Activated T-helper 17 cell treated with anti-CD3 and anti-CD28 coated beads, Interleukin-2, amount 50 U/mL, for 72 hours (primary cell): ENCODE measurements around the gene CYP2A6. TPM values are rescaled to one million over a fixed set of nuclear protein-coding genes. Genes with fewer than 3 reads are reported as not detected.
A peak's percentile ranks its signal among the peaks of the same experiment; 100 is the strongest.
"Not testable (repeated sequence)": the region's sequence is repeated elsewhere in the genome, so short reads cannot be mapped to it uniquely, and the experiment has no call there.

ENCODE experiments used
- ATAC-seq: fragments of 150-1000 bp; cut with Tn5 transposase; replicated peaks from 2 replicates; pipeline ENCODE4 v1.10.0; 2021; ENCODE audit warnings: mild to moderate bottlenecking, moderate library complexity
- H3K27ac Mint-ChIP-seq: one replicate; pipeline ENCODE4 v1.8.0; 2022; ENCODE audit warnings: mixed read lengths
- H3K27me3 Mint-ChIP-seq: one replicate; pipeline ENCODE4 v1.8.0; 2022; ENCODE audit warnings: mixed read lengths
- H3K36me3 Mint-ChIP-seq: one replicate; pipeline ENCODE4 v1.8.0; 2022; ENCODE audit warnings: low read depth, mild to moderate bottlenecking, mixed read lengths
- H3K4me1 Mint-ChIP-seq: one replicate; pipeline ENCODE4 v1.8.0; 2022; ENCODE audit warnings: mixed read lengths
- H3K4me3 Mint-ChIP-seq: one replicate; pipeline ENCODE4 v1.8.0; 2022; ENCODE audit warnings: mild to moderate bottlenecking, mixed read lengths
- H3K9me3 Mint-ChIP-seq: one replicate; pipeline ENCODE4 v1.8.0; 2022; ENCODE audit warnings: mixed read lengths
- total RNA-seq, 2 donors: library from RNA; stranded (reverse); gene quantifications; one replicate each; pipeline ENCODE4 v1.2.3, GENCODE V29; 2022

The CYP2A6 gene
- total RNA-seq, 2 donors from 2014 or later = not detected

- no peak overlapping the region for H3K4me3 Mint-ChIP-seq
- H3K27ac Mint-ChIP-seq = peak overlapping the region; percentile 18
- peaks cover 5% of the 10 kb centered on the region for H3K36me3 Mint-ChIP-seq
- no peaks in the 10 kb centered on the region for H3K9me3 Mint-ChIP-seq
- no peaks in the 10 kb centered on the region for H3K27me3 Mint-ChIP-seq
- no peak for ATAC-seq
- peaks cover 24% of the 10 kb centered on the region for H3K4me1 Mint-ChIP-seq
These were observed 35.0 kb downstream of the CYP2A6 start for GRCh38 chr19:40815223-40815622.

GRCh38 chr19:40813182-40813581 is 37.1 kb downstream of the CYP2A6 start:
- H3K4me3 Mint-ChIP-seq = peak overlapping the region; percentile 88
- no peaks in the 10 kb centered on the region for H3K9me3 Mint-ChIP-seq
- peak overlapping the region; percentile 80 for H3K27ac Mint-ChIP-seq
- H3K27me3 Mint-ChIP-seq = no peaks in the 10 kb centered on the region
- H3K4me1 Mint-ChIP-seq = peaks cover 9% of the 10 kb centered on the region
- H3K36me3 Mint-ChIP-seq = peaks cover 24% of the 10 kb centered on the region
- no peak for ATAC-seq

DNA sequence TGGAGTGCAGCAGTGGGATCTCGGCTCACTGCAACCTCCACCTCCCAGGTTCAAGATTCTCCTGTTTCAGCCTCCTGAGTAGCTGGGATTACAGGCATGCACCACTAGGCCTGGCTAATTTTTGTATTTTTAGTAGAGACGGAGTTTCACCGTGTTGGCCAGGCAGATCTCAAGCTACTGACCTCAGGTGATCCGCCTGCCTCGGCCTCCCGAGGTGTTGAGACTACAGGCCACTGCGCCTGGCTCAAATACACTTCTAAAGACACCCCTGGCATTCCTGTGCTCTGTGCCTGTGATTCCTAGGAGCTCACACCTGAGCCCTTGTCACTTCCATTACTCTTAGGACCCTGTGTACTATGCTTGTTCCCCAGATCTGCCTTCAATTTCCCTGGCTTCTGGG is 37.7 kb downstream of the CYP2A6 start:
- peak overlapping the region; percentile 80 for H3K27ac Mint-ChIP-seq
- peaks cover 30% of the 10 kb centered on the region for H3K36me3 Mint-ChIP-seq
- peaks cover 12% of the 10 kb centered on the region for H3K4me1 Mint-ChIP-seq

GRCh38 chr19:40811478-40812341 is 38.5 kb downstream of the CYP2A6 start:
- ATAC-seq = no peak
- H3K27me3 Mint-ChIP-seq = no peaks in the 10 kb centered on the region
- peaks cover 39% of the 10 kb centered on the region for H3K36me3 Mint-ChIP-seq
- H3K27ac Mint-ChIP-seq = peak overlapping the region; percentile 70
- peak overlapping the region; percentile 88 for H3K4me3 Mint-ChIP-seq
- no peaks in the 10 kb centered on the region for H3K9me3 Mint-ChIP-seq
- peaks cover 17% of the 10 kb centered on the region for H3K4me1 Mint-ChIP-seq

More for the DNA sequence above, 37.7 kb downstream of the CYP2A6 start:
- not testable (repeated sequence) for H3K27me3 Mint-ChIP-seq, ATAC-seq, H3K9me3 Mint-ChIP-seq
- H3K4me3 Mint-ChIP-seq = peak overlapping the region; percentile 88

GRCh38 chr19:40810649-40811408 is 39.4 kb downstream of the CYP2A6 start:
- H3K9me3 Mint-ChIP-seq, H3K27me3 Mint-ChIP-seq: not testable (repeated sequence)
- Mint-ChIP-seq H3K4me1 (peaks cover 25% of the 10 kb centered on the region), H3K27ac (peak overlapping the region; percentile 70), H3K36me3 (peaks cover 45% of the 10 kb centered on the region), H3K4me3 (peak overlapping the region; percentile 88)
- peak; percentile 90 for ATAC-seq

- H3K4me3 Mint-ChIP-seq = peak overlapping the region; percentile 88
- peaks cover 48% of the 10 kb centered on the region for H3K36me3 Mint-ChIP-seq
- peaks cover 30% of the 10 kb centered on the region for H3K4me1 Mint-ChIP-seq
- H3K9me3 Mint-ChIP-seq = no peaks in the 10 kb centered on the region
- no peaks in the 10 kb centered on the region for H3K27me3 Mint-ChIP-seq
- no peak for ATAC-seq
- no peak overlapping the region for H3K27ac Mint-ChIP-seq
These were observed 40.1 kb downstream of the CYP2A6 start for GRCh38 chr19:40810160-40810559.

- Mint-ChIP-seq H3K4me1 (peaks cover 36% of the 10 kb centered on the region), H3K27ac (no peak overlapping the region), H3K4me3 (peak overlapping the region; percentile 88), H3K27me3 (no peaks in the 10 kb centered on the region), H3K36me3 (peaks cover 54% of the 10 kb centered on the region), H3K9me3 (no peaks in the 10 kb centered on the region)
- ATAC-seq = no peak
These were observed 40.7 kb downstream of the CYP2A6 start for GRCh38 chr19:40809358-40810086.

- H3K4me3 Mint-ChIP-seq = no peak overlapping the region
- no peak for ATAC-seq
- peaks cover 47% of the 10 kb centered on the region for H3K4me1 Mint-ChIP-seq
- no peaks in the 10 kb centered on the region for H3K27me3 Mint-ChIP-seq
- H3K36me3 Mint-ChIP-seq = peaks cover 65% of the 10 kb centered on the region
- no peaks in the 10 kb centered on the region for H3K9me3 Mint-ChIP-seq
- no peak overlapping the region for H3K27ac Mint-ChIP-seq
These were observed 41.8 kb downstream of the CYP2A6 start for GRCh38 chr19:40808497-40808896.

- no peak for ATAC-seq
- Mint-ChIP-seq H3K27me3 (no peaks in the 10 kb centered on the region), H3K4me3 (peak overlapping the region; percentile 94), H3K4me1 (peaks cover 52% of the 10 kb centered on the region), H3K27ac (peak overlapping the region; percentile 89), H3K9me3 (no peaks in the 10 kb centered on the region), H3K36me3 (peaks cover 70% of the 10 kb centered on the region)
These were observed 42.3 kb downstream of the CYP2A6 start for GRCh38 chr19:40808021-40808325.

DNA sequence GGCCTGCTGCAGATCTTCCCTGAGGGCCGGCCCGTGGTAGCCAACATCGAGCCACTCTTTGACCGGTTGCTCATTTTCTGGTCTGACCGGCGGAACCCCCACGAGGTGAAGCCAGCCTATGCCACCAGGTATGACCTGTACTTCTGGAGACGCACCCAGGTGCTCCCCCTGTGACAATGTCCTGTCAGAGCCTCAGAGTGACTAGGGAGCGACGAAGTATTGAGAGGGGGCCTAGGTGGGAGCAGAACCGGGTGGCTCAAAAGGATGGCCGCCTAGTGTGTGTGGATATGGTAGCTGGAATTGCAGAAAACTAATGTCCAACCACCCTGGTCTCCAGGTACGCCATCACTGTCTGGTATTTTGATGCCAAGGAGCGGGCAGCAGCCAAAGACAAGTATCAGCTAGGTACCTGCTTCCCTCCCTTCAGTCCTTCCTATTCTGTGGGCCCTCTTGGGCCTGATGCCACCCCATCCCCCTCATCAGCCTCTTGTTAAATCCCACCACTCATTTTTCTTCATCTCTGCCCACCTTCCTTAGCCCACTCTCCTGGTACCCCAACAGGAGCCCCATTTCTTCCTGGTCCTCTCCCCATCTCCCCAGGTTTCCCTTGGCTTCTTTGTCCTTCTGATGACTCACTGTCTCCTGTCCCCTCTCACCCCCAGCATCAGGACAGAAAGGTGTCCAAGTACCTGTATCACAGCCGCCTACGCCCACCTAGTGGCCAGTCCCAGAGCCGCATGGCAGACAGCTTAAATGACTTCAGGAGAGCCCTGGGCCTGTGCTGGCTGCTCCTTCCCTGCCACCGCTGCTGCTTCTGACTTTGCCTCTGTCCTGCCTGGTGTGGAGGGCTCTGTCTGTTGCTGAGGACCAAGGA is 42.9 kb downstream of the CYP2A6 start:
- no peak for ATAC-seq
- Mint-ChIP-seq H3K27me3 (no peaks in the 10 kb centered on the region), H3K4me1 (peaks cover 56% of the 10 kb centered on the region), H3K27ac (peak overlapping the region; percentile 89), H3K9me3 (no peaks in the 10 kb centered on the region), H3K36me3 (peaks cover 76% of the 10 kb centered on the region), H3K4me3 (peak overlapping the region; percentile 94)

- Mint-ChIP-seq H3K4me3 (peak overlapping the region; percentile 94), H3K9me3 (no peaks in the 10 kb centered on the region), H3K27me3 (no peaks in the 10 kb centered on the region), H3K4me1 (peaks cover 63% of the 10 kb centered on the region), H3K36me3 (peaks cover 84% of the 10 kb centered on the region), H3K27ac (peak overlapping the region; percentile 89)
- ATAC-seq = peak; percentile 68
These were observed 43.7 kb downstream of the CYP2A6 start for GRCh38 chr19:40806423-40807146.

DNA sequence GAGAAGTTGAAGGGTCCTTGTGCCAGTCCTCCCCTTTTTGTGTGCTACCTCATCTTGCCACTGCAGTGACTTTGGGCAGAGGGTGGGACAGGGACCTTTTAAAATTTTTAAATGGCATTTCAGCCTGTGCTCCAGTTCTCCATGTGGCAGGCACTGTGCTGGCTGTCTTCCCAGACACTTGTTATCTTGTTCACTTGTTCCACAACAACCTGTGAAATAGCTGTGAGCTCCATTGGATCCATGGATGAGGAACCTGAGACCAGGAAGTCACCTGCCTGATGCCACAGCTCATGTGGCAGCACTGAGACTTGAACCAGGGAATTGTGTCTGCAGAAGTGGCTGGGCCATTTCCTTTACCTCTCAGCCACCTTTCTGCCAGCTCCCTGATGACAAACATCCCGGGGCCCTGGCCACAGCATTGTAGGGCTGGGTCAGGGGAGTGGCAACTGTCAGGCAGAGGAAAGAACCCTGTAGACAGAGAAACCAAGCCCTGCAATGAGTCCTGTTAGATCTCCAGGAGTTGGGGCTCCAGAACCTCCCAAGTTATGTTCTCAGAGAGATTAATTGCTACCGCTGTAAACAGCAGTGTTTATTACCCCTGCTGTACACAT is 44.9 kb downstream of the CYP2A6 start:
- Mint-ChIP-seq H3K4me3 (peak overlapping the region; percentile 94), H3K36me3 (peaks cover 91% of the 10 kb centered on the region), H3K27me3 (no peaks in the 10 kb centered on the region), H3K9me3 (no peaks in the 10 kb centered on the region), H3K27ac (peak overlapping the region; percentile 89), H3K4me1 (peaks cover 56% of the 10 kb centered on the region)
- no peak for ATAC-seq

DNA sequence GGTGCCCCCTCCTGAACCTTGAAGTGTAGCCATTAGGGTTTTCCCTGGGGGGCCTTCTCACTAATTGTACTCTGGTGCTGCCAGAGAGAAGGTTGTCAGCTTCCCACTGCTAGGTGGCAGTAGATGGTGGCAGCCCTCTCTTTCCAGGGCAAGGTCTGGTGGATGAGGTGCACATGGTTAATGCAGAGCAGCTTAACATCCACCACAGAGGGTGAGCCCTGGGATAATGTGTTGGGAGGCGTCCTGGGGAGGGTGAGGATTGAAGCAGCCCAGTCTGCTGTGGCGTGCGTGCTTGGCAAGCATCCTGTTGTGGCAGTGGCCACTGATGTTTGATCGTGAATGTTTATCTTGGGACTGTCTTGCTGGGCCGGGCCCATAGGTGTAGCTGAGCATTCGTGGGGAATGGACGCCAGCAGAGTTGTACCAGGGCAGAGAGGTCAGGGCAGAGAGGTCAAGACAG is 45.4 kb downstream of the CYP2A6 start:
- Mint-ChIP-seq H3K36me3 (peaks cover 93% of the 10 kb centered on the region), H3K27ac (peak overlapping the region; percentile 89), H3K4me3 (peak overlapping the region; percentile 94), H3K27me3 (no peaks in the 10 kb centered on the region), H3K9me3 (no peaks in the 10 kb centered on the region), H3K4me1 (peaks cover 61% of the 10 kb centered on the region)
- ATAC-seq = no peak
